Peyer's patch (tissue), 4 donors: ENCODE results near the gene MUC2. TPM values are rescaled to one million over a fixed set of nuclear protein-coding genes. Genes with fewer than 3 reads are reported as not detected.

Experiments used
- DNase-seq, 3 donors: peaks; one replicate each; pipeline ENCODE4 v3.0.0-alpha.2; 2017 to 2019
- H3K27ac ChIP-seq, 4 donors: fragments of 200-600 bp; sonication (generic); one replicate each; pipeline ENCODE4 v1.5.1; 2016 to 2019
- H3K27me3 ChIP-seq, 2 donors: fragments of 200-600 bp; sonication (generic); one replicate each; pipeline ENCODE4 v1.5.1; 2019
- H3K36me3 ChIP-seq, 3 donors: fragments of 200-600 bp; sonication (generic); one replicate each; pipeline ENCODE4 v1.5.1; 2016 to 2019
- H3K4me1 ChIP-seq, 4 donors: fragments of 200-600 bp; sonication (generic); one replicate each; pipeline ENCODE4 v1.5.1; 2016 to 2019
- H3K4me3 ChIP-seq, 4 donors: fragments of 200-600 bp; sonication (generic); 1 replicate in 3 of 4; 2 replicates in 1 of 4; pipeline ENCODE4 v1.5.1; 2016 to 2019; ENCODE audit warnings: mild to moderate bottlenecking in 1 of 4
- H3K9me3 ChIP-seq, 4 donors: fragments of 200-600 bp; sonication (generic); one replicate each; pipeline ENCODE4 v1.5.1; 2016 to 2019; ENCODE audit warnings: mild to moderate bottlenecking in 1 of 4
- CTCF ChIP-seq, 6 experiments: fragments of 450-650 bp in 4 of 6; fragments of 200-600 bp in 2 of 6; sonication (generic) in 1 of 6; IDR thresholded peaks; one replicate each; pipeline ENCODE4 v1.5.1; 2017 to 2019; ENCODE audit warnings: antibody characterized with exemption in 6 of 6, mild to moderate bottlenecking in 3 of 6, moderate library complexity in 1 of 6
- POLR2A ChIP-seq, 2 donors: fragments of 450-650 bp; IDR thresholded peaks; one replicate each; pipeline ENCODE4 v1.5.1; 2017; ENCODE audit warnings: antibody characterized with exemption in 2 of 2, mild to moderate bottlenecking in 2 of 2, moderate library complexity in 2 of 2
- total RNA-seq, 4 donors: library from RNA; depleted of rRNA; stranded (reverse); fragments of >200 nt; gene quantifications; one replicate each; pipeline ENCODE4 v1.1.0, GENCODE V29; 2016

Gene MUC2
- total RNA-seq, 4 donors from 2014 or later, result 817 to 1,165 (median 1,010) TPM

- no peaks in the 10 kb centered on the region for H3K27me3 ChIP-seq
- H3K4me1 ChIP-seq, result no peaks in the 10 kb centered on the region
- H3K36me3 ChIP-seq, result no peaks in the 10 kb centered on the region
- H3K4me3 ChIP-seq, result no peak overlapping the region
- no peak for DNase-seq
- H3K9me3 ChIP-seq, result no peaks in the 10 kb centered on the region
- TF ChIP-seq CTCF (IDR thresholded peaks at IDR 0.05), result no peak
- TF ChIP-seq POLR2A (IDR thresholded peaks at IDR 0.05), result no peak
- no peak overlapping the region for H3K27ac ChIP-seq
Observed at GRCh38 chr11:1038361-1038760, 36.3 kb upstream of the MUC2 start.

- Histone ChIP-seq H3K4me1 (no peaks in the 10 kb centered on the region), H3K27me3 (no peaks in the 10 kb centered on the region), H3K27ac (no peak overlapping the region), H3K9me3 (no peaks in the 10 kb centered on the region), H3K4me3 (no peak overlapping the region), H3K36me3 (no peaks in the 10 kb centered on the region)
- DNase-seq, result no peak
- no peak for TF ChIP-seq CTCF (IDR thresholded peaks at IDR 0.05)
Observed at GRCh38 chr11:1038921-1039320, 35.8 kb upstream of the MUC2 start.

- Histone ChIP-seq H3K36me3 (no peaks in the 10 kb centered on the region), H3K27me3 (no peaks in the 10 kb centered on the region), H3K4me3 (no peak overlapping the region), H3K4me1 (no peaks in the 10 kb centered on the region), H3K9me3 (no peaks in the 10 kb centered on the region), H3K27ac (no peak overlapping the region)
- DNase-seq, result no peak
- TF ChIP-seq CTCF (IDR thresholded peaks at IDR 0.05), result no peak
- no peak for TF ChIP-seq POLR2A (IDR thresholded peaks at IDR 0.05)
Observed at GRCh38 chr11:1039481-1040427, 34.9 kb upstream of the MUC2 start.

GRCh38 chr11:1040428-1041148 lies 34.1 kb upstream of the MUC2 start:
- H3K36me3 ChIP-seq, result no peaks in the 10 kb centered on the region
- H3K9me3 ChIP-seq, result no peaks in the 10 kb centered on the region
- H3K4me3 ChIP-seq, result no peak overlapping the region
- no peaks in the 10 kb centered on the region for H3K27me3 ChIP-seq
- H3K27ac ChIP-seq, result no peak overlapping the region
- TF ChIP-seq CTCF (IDR thresholded peaks at IDR 0.05) (no peak), POLR2A (IDR thresholded peaks at IDR 0.05) (no peak)
- DNase-seq, result no peak
- H3K4me1 ChIP-seq, result no peaks in the 10 kb centered on the region

- DNase-seq, result no peak
- H3K4me3 ChIP-seq, result no peak overlapping the region
- no peaks in the 10 kb centered on the region for H3K4me1 ChIP-seq
- H3K9me3 ChIP-seq, result no peaks in the 10 kb centered on the region
- no peaks in the 10 kb centered on the region for H3K27me3 ChIP-seq
- no peaks in the 10 kb centered on the region for H3K36me3 ChIP-seq
- H3K27ac ChIP-seq, result no peak overlapping the region
- no peak for TF ChIP-seq POLR2A (IDR thresholded peaks at IDR 0.05)
Observed at GRCh38 chr11:1041149-1041467, 33.6 kb upstream of the MUC2 start.

- no peaks in the 10 kb centered on the region for H3K4me1 ChIP-seq
- H3K36me3 ChIP-seq, result no peaks in the 10 kb centered on the region
- no peak overlapping the region for H3K4me3 ChIP-seq
- no peaks in the 10 kb centered on the region for H3K27me3 ChIP-seq
- no peaks in the 10 kb centered on the region for H3K9me3 ChIP-seq
- no peak overlapping the region for H3K27ac ChIP-seq
- TF ChIP-seq POLR2A (IDR thresholded peaks at IDR 0.05), result no peak
- TF ChIP-seq CTCF (IDR thresholded peaks at IDR 0.05), result no peak
- DNase-seq, result no peak
Observed at GRCh38 chr11:1041471-1041870, 33.2 kb upstream of the MUC2 start.
